22Rv1 (cell line): ENCODE results near the gene FRMPD2.

Experiments used
- H3K27ac ChIP-seq: fragments of 450-650 bp; 2 replicates; pipeline ENCODE4 v1.5.1; 2017
- ZFX ChIP-seq: fragments of 450-650 bp; IDR thresholded peaks from 2 replicates; pipeline ENCODE4 v1.6.1; 2017; ENCODE audit warnings: antibody characterized with exemption, borderline replicate concordance
- TF ChIP-seq, protein P1 (sequence below): fragments of 450-650 bp; IDR thresholded peaks from 2 replicates; pipeline ENCODE4 v1.5.1; 2017; ENCODE audit warnings: mild to moderate bottlenecking

Gene FRMPD2

GRCh38 chr10:48237259-48238250, 36.9 kb downstream of the FRMPD2 start:
- TF ChIP-seq, protein P1, sequence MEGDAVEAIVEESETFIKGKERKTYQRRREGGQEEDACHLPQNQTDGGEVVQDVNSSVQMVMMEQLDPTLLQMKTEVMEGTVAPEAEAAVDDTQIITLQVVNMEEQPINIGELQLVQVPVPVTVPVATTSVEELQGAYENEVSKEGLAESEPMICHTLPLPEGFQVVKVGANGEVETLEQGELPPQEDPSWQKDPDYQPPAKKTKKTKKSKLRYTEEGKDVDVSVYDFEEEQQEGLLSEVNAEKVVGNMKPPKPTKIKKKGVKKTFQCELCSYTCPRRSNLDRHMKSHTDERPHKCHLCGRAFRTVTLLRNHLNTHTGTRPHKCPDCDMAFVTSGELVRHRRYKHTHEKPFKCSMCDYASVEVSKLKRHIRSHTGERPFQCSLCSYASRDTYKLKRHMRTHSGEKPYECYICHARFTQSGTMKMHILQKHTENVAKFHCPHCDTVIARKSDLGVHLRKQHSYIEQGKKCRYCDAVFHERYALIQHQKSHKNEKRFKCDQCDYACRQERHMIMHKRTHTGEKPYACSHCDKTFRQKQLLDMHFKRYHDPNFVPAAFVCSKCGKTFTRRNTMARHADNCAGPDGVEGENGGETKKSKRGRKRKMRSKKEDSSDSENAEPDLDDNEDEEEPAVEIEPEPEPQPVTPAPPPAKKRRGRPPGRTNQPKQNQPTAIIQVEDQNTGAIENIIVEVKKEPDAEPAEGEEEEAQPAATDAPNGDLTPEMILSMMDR = no peak
- no peak for TF ChIP-seq ZFX
- no peak overlapping the region for H3K27ac ChIP-seq

GRCh38 chr10:48236199-48236621, 38.3 kb downstream of the FRMPD2 start:
- no peak overlapping the region for H3K27ac ChIP-seq
- TF ChIP-seq, protein P1 = no peak
- no peak for TF ChIP-seq ZFX

- TF ChIP-seq ZFX = no peak
- TF ChIP-seq, protein P1 = no peak
- H3K27ac ChIP-seq = no peak overlapping the region
Measured at GRCh38 chr10:48235501-48235900, 39.0 kb downstream of the FRMPD2 start.

GRCh38 chr10:48234787-48235186, 39.7 kb downstream of the FRMPD2 start:
- no peak for TF ChIP-seq ZFX
- TF ChIP-seq, protein P1 = no peak

DNA sequence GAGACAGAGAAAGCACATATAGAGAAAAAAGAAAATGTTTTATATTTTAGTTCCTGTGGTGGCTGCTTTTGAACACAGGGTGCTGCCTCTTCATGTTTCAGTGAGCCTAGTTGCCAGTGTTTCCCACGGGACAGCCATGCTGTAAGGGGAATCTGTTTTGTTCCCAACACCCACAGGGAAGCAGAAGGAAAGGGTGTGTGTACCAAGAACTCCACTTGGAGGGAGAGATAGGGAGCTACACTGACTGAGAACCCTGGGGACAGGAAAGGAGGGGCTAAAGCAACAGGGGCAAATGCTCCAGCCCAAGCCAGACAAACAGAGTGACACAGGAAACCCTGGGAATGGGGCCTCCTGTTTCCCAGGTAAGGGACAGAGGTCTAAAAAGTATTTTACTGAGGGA, 40.2 kb downstream of the FRMPD2 start:
- no peak overlapping the region for H3K27ac ChIP-seq
- TF ChIP-seq, protein P1 = no peak
- no peak for TF ChIP-seq ZFX

More at GRCh38 chr10:48234787-48235186, 39.7 kb downstream of the FRMPD2 start:
- H3K27ac ChIP-seq = no peak overlapping the region

DNA sequence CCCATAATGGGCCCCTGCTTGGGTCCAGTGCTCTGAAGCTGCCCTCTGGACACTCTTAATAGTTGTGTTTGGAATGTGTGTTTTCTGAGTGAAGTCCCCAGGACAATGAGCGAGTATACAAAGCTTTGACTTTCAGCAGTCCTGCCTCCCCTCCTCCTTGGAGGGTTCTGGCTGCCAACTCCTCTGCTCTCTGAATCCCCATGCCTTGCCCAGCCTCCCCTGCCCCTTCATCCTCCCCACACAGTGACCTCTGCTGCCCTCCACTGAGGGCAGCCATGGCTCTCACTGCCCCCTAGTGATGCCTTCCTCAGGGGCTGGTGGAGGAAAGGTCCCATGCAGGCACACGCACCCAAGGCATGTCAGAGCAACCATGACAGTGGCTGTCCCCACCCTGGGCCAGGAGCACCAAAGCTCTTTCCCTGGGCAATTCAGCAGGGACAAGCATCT, 40.9 kb downstream of the FRMPD2 start:
- H3K27ac ChIP-seq = no peak overlapping the region
- TF ChIP-seq, protein P1 = no peak
- no peak for TF ChIP-seq ZFX
